Cortex of kidney (tissue), 1 donor: ENCODE data around the gene CDIPT.
"Not testable (repeated sequence)": the region's sequence is repeated elsewhere in the genome, so short reads cannot be mapped to it uniquely, and the experiment has no call there.

Source experiments
- DNase-seq: peaks from one replicate; lab custom pipeline; 2025; lab: John Stamatoyannopoulos, UW

CDIPT gene

GRCh38 chr16:29896841-29897240 lies 33.8 kb upstream of the CDIPT start:
- DNase-seq = no peak

GRCh38 chr16:29894352-29894751 lies 31.3 kb upstream of the CDIPT start:
- DNase-seq = no peak

DNA sequence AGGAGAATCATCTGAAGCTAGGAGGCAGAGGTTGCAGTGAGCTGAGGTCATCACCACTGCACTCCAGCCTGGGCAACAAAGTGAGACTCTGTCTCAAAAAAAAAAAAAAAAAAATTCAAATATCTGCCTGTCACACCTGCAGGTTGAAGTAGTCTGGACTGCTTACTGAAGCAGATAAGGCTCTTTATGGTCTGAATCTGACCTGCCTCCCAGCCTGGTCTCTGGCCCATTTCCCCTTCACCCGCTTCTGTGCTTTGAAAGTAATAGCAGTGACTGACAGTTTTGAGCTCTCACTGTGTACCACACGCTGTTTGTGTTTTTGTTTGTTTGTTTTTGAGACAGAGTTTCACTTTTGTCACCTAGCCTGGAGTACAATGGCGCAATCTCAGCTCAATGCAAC lies 30.5 kb upstream of the CDIPT start:
- DNase-seq = no peak

DNA sequence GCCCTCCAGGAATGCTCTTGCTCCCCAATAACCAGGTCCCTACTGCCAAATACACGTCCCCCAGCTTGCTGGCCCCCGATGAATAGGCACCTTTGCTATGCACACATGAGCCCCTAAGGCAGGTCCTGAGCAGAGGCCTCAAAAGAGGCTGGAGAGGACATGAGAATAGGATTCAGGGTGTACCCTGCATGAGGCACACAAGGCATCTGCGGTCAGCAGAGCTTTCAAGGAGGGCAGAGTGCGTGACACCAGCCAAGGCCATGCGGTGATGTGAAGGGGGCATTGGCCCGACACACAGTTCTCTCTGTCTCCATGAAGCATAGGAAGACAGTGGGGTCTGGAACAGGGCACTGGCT lies 29.4 kb upstream of the CDIPT start:
- no peak for DNase-seq

DNA sequence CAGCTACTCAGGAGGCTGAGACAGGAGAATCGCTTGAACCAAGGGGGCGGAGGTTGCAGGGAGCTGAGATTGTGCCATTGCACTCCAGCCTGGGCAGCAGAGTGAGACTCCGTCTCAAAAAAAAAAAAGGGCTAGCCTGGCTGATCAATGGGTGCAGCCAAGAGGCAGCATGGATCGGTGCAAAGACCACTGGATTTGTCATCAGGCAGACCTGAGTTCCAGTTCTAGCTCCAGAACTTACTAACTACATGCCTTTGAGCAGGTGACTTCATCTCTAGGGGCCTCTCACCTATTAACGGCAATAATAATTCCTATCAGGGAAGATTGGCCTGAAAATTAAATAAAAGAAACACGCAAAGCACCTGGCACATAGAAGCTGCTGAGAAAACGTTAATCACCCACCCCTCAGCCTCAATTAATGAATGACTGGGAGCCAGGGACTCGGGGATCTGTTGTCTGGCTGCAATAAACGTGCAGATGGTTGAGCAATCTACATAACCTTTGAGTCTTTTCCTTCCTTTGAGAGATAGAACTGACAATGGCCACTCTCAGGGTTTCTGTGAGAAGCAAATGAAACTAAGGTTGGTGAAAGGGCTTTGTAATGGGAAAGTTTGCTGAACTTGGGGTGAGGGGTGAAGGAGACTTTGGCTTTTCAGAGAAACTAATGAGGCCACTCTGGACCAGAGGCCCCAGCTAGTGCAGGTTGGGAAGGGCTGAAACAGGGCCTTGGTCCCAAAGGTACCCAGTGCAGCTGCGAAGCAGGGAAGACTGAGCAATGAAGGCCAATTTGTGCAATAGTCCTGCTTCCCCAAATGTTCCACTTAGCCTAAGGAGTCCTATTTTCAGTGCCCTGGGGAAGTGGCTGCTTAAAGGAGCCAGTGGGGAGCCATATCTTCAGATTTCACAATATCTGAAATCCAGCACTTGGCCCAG lies 28.8 kb upstream of the CDIPT start:
- DNase-seq = no peak

DNA sequence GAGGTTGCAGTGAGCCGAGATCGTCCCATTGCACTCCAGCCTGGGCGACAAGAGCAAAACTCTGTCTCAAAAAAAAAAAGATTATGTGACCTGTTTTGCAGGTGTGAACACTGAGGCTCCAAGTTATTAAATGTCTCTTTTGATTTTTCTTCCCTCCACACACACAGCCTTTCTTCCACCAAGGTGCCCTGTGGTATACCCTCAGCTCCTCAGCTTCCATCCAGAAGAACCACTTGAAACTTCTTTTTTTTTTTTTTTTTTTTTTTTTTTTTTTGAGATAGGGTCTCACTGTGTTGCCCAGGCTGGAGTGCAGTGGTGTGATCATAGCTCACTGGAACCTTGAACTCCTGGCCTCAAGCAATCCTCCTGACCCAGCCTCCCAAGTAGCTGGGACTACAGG lies 26.3 kb upstream of the CDIPT start:
- DNase-seq = not testable (repeated sequence)

GRCh38 chr16:29883987-29884386 lies 21.0 kb upstream of the CDIPT start:
- no peak for DNase-seq

GRCh38 chr16:29881050-29881449 lies 18.0 kb upstream of the CDIPT start:
- no peak for DNase-seq

- no peak for DNase-seq
These were observed 15.1 kb upstream of the CDIPT start for GRCh38 chr16:29878172-29878571.

DNA sequence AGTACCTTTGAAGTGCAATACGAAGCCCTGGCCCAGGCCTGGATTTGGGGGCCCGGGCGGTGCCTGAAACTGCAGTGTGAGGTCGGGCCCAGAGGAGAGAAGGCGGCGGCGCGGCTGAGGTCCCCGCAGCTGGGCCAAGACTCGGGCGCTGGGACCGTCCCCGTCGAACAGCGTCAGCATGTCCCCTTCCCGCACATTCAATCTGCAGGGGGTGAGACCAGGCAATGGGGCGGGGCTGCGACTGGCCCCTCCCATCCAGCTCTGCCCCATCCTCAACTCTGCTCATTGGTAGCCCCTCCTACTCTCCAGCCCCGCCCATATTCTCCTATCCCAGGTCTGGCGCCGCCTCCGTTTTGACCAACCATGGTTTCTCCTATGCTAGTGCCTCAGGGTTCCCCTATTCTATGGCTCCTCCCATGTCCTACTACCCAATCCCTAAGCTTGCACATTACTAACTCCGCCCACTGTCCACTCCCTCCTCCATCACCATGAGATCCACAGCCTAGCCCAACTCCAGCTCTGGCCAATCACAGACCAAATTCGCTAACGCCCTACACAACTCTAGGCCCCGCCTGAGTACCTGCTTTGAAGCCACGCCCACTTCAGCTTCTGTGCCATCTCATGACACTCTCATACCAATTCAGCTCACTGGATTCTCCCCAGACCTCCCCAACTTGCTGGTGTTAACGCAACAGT lies 14.4 kb upstream of the CDIPT start:
- DNase-seq = no peak

- no peak for DNase-seq
These were observed 13.7 kb upstream of the CDIPT start for GRCh38 chr16:29876594-29877249.

DNA sequence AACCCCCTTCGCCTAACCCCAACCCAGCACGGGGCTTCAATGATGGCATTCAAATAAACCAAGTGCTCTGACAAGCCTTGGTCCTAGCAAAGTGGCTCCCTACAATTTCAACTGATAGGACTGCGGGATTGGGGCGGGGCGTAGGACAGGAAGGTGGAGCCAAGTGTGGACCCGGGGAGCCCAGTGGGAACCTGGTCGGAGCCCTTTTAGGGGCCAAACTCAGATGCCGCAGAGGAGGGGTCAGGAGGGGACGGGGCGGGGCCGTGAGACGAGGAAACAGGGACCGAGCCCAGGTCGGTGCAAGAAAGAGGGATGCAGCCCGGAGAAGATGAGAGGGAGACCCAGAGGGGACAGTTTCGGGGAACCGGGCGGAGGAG lies 13.2 kb upstream of the CDIPT start:
- DNase-seq = no peak

DNA sequence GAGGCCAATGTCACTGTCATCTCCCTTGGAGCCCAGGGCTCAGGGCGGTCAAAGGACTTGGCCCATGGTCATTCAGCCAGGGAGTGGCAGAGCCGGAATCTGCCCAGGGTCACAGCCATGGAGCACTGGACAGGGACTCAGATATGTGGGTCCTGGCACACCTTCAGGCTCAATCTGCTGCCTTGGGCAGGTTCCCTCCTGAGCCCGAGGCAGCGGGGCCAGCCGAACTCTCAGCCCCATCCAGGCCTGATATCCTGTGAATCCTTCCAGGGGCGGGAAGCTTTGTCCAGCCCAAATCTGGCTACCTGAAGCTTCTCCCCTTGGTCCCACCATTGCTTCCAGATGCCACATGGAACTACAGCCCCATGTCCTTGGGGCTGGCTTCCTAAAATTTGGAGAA lies 12.2 kb upstream of the CDIPT start:
- no peak for DNase-seq

- no peak for DNase-seq
These were observed 10.3 kb upstream of the CDIPT start for GRCh38 chr16:29873319-29873718.

DNA sequence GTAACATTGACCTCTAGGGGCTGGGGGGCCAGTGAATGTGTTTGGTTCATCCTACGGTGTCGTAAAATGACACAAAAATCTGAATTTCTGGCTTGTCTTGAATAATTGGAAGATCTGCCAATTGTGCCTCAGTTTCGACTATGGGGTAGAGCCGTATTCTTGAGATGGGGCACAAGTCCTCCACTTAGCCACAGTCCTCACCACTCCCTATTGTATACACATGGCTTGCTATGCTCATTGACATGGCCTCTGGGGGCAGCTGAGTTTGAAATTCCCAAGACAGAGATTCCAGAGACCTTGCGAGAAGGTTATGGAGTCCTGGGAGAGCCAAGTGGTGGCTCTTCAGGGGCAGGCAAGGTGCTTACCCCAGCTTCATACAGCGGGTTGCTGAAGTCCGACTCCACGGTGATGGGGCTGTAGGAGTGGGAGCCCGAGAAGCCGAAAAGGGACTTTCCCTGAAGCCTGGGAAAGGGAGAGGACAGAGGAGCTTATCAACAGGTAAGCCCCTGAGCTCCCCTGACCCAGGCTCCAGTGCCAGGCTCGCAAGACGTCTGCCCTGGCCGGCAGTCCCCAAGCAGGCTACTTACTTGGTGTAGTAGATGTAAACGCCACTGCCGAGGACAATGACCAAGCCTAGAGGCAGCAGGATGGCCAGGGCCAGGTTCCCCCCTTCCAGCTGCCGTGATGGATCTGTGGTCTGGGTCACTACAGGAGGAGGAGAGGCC lies 9.0 kb upstream of the CDIPT start:
- no peak for DNase-seq

GRCh38 chr16:29869067-29869466 lies 6.0 kb upstream of the CDIPT start:
- not testable (repeated sequence) for DNase-seq

DNA sequence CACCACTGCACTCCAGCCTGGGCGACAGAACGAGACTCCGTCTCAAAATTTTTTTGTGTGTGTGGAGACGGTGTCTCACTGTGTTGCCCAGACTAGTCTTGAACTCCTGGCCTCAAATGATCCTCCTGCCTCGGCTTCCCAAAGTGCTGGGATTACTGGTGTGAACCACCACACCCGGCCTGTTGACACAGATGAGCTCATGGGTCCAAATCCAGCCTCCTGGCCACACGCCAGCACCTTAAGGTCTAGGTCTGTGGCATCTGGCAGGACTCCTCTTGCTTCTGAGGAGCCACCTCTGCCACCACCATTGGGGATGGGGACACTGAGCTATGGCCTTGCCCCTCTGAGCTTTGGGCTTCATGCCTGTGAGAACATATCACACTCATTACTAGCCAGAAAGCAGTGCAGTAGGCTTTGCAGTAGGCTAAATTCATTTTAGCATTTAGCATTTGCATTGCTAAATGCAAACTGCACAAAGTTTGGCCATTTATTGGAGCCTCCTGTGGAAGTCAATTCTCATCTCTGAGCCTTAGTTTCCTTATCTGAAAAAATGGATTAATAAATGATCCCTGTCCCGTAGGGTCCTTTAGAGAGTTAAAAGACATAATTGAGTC lies 5.5 kb upstream of the CDIPT start:
- no peak for DNase-seq

DNA sequence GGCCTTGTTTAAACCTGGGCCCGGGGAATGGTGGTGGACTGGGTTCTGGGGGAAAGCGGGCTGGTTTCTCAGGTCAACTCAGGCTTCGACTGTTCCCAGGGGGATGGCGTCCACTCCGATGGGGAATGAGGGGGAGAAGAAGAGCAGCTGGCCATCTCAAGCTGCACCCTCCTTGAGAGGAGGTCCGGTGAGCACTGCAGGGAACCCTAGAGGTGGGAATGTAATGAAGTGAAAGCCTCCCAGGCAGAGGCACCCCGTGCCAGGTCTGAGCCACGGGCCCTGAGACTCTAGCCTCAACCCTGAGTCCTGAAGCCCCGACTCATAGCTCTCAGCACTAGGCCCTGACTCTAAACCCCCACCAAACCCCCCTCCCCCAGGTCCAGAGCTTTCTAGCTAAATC lies 1.2 kb upstream of the CDIPT start:
- DNase-seq = no peak

- no peak for DNase-seq
These were observed 601 bp upstream of the CDIPT start for GRCh38 chr16:29863669-29863984.

DNA sequence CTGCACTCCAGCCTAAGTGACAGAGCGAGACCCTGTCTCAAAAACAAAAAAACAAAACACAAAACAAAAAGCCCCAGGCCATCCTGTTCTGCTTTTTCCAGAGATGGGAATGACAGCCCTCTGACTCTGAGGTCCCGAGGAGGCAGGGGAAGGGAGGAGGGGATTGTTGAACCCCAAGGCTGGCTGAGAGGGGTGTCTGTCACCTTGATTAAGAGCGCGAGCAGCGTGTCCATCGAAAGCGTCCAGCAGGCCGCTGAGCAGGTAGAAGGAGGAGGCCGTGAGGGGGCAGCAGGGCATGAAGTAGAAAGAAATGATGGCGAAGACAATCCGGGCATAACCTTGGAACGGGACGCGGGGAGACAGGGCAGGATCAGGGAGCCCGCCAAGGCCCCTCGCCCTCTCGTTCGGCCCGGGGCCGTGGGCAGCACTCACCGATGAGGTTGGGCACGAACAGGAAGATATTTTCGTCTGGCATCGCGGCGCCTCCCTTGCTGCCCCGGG lies 593 bp downstream of the CDIPT start:
- DNase-seq = no peak

DNA sequence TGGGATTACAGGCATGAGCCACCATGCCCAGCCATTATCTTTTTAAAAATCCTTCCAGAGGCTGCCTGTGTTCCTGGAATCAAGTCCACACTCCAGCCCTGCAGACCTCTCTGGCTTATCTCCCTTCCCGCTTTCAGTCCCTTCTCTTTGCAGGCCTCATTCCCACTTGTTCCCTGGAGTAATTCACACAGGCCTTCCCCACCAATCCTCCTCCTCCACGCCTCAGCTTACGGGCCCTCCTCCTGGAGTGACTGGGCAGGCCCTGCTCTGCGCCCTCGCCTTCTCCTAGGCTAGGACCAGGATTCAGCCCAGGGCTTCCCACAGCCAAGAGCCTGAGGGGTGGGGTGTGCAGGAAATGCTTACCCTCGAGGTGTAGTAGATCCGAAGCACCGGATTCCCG lies 2.8 kb downstream of the CDIPT start:
- DNase-seq = no peak

DNA sequence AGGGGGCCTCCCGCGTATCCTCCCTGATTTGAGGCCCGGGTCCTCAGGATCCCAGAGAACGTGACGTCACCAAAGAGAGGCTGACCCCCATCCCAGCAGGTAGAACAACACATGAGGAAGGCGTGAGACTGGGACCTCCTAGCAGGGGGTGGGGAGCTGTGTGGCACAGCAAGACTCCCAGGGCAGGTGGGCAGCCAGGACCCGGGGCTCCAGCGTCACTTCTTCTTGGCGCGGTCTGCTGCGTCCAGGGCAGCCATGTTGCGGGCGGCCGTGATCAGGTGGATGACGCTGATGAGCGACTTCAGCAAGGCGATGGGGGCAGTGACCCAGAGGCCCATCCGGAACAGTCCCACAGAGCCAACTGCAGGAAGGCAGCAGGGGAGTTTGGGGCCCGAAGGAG lies 4.1 kb downstream of the CDIPT start:
- no peak for DNase-seq
